HepG2 (cell line): Measurements from ENCODE around the gene ZFPM1. TPM values are rescaled to one million over a fixed set of nuclear protein-coding genes. Genes with fewer than 3 reads are reported as not detected.
A peak's percentile ranks its signal among the peaks of the same experiment; 100 is the strongest.

Experiments
- ARNT2 ChIP-seq: sonication (generic); formaldehyde crosslinking; IDR thresholded peaks from 2 replicates; pipeline ENCODE4 v1.8.0; 2022; ENCODE audit warnings: mild to moderate bottlenecking, low read depth, missing genetic modification reagents, moderate library complexity
- BRF2 ChIP-seq: sonication (generic); formaldehyde crosslinking; IDR thresholded peaks from 2 replicates; pipeline ENCODE4 v1.8.1; 2022; ENCODE audit warnings: mild to moderate bottlenecking, missing genetic modification reagents
- ESRRA ChIP-seq: sonication (generic); formaldehyde crosslinking; IDR thresholded peaks from 2 replicates; pipeline ENCODE4 v1.5.1; 2020; ENCODE audit warnings: mild to moderate bottlenecking, low read depth, missing genetic modification reagents
- ETV5 ChIP-seq: IDR thresholded peaks from 2 replicates; pipeline ENCODE4 v1.6.1; 2018; ENCODE audit warnings: missing biosample characterization, missing genetic modification reagents, inconsistent platforms, borderline replicate concordance
- HDAC6 ChIP-seq: fragments of 200-600 bp; sonication (generic); IDR thresholded peaks from 2 replicates; pipeline ENCODE4 v1.7.0; 2017; ENCODE audit warnings: mild to moderate bottlenecking, antibody characterized with exemption, low read length, low read depth
- KAT2B ChIP-seq: fragments of 150-350 bp; IDR thresholded peaks from 2 replicates; pipeline ENCODE4 v1.6.1; 2014; ENCODE audit warnings: low read depth, low read length, borderline replicate concordance
- MYC ChIP-seq: sonication (generic); formaldehyde crosslinking; IDR thresholded peaks from 2 replicates; pipeline ENCODE4 v1.9.0; 2021; ENCODE audit warnings: missing genetic modification reagents, borderline replicate concordance
- NFE2L2 ChIP-seq: fragments of 150-350 bp; IDR thresholded peaks from 2 replicates; pipeline ENCODE4 v1.6.1; 2014; ENCODE audit warnings: low read length
- TIGD3 ChIP-seq: sonication (generic); formaldehyde crosslinking; IDR thresholded peaks from 2 replicates; pipeline ENCODE4 v1.5.1; 2020; ENCODE audit warnings: mild to moderate bottlenecking, missing genetic modification reagents, borderline replicate concordance
- TRIM24 ChIP-seq: sonication (generic); formaldehyde crosslinking; IDR thresholded peaks from 2 replicates; pipeline ENCODE4 v1.8.0; 2022; ENCODE audit warnings: mild to moderate bottlenecking, missing genetic modification reagents
- ZFP36L1 ChIP-seq: sonication (generic); formaldehyde crosslinking; IDR thresholded peaks from 2 replicates; pipeline ENCODE4 v1.8.0; 2022; ENCODE audit warnings: mild to moderate bottlenecking, missing genetic modification reagents, moderate library complexity
- ZNF235 ChIP-seq: sonication (generic); formaldehyde crosslinking; IDR thresholded peaks from 2 replicates; pipeline ENCODE4 v1.8.1; 2023; ENCODE audit warnings: mild to moderate bottlenecking, missing genetic modification reagents, borderline replicate concordance
- ZNF24 ChIP-seq: fragments of 450-650 bp; IDR thresholded peaks from 2 replicates; pipeline ENCODE4 v1.6.1; 2017; ENCODE audit warnings: antibody characterized with exemption, mild to moderate bottlenecking
- ZNF317 ChIP-seq: sonication (generic); formaldehyde crosslinking; IDR thresholded peaks from 2 replicates; pipeline ENCODE4 v1.5.0; 2020; ENCODE audit warnings: mild to moderate bottlenecking, missing genetic modification reagents
- ZNF343 ChIP-seq: sonication (generic); formaldehyde crosslinking; IDR thresholded peaks from 2 replicates; pipeline ENCODE4 v1.4.0; 2020; ENCODE audit warnings: mild to moderate bottlenecking, missing genetic modification reagents
- ZNF546 ChIP-seq: sonication (generic); formaldehyde crosslinking; conservative IDR thresholded peaks from 2 replicates; pipeline ENCODE4 v1.8.1; 2023; ENCODE audit warnings: mild to moderate bottlenecking, missing genetic modification reagents
- ZNF562 ChIP-seq: sonication (generic); formaldehyde crosslinking; IDR thresholded peaks from 2 replicates; pipeline ENCODE4 v1.8.0; 2022; ENCODE audit warnings: missing genetic modification reagents, borderline replicate concordance
- ZNF615 ChIP-seq: sonication (generic); formaldehyde crosslinking; IDR thresholded peaks from 2 replicates; pipeline ENCODE4 v1.5.0; 2020; ENCODE audit warnings: mild to moderate bottlenecking, missing genetic modification reagents, borderline replicate concordance
- polyA plus RNA-seq, 8 experiments: library from polyadenylated mRNA; depleted of rRNA in 3 of 8; stranded (reverse) in 7 of 8; unstranded in 1 of 8; fragments of >200 nt; fragmentation: Illumina TruSeq in 4 of 8; extraction: Trizol in 4 of 8; gene quantifications; 2 replicates each; pipeline versions ENCODE4 v1.2.1 to v1.2.3, GENCODE V29; 2011 to 2016; ENCODE audit warnings: low read depth in 4 of 8, missing spikeins in 1 of 8, mixed read lengths in 1 of 8; ENCODE audit not compliant: insufficient read depth in 1 of 8
- total RNA-seq, 5 experiments: library from RNA; depleted of rRNA; stranded (reverse); fragments of >200 nt; fragmentation: Illumina TruSeq; extraction: Trizol; gene quantifications; 2 replicates each; pipeline ENCODE4 v1.2.3, GENCODE V29; 2016; ENCODE audit warnings: low read depth in 1 of 5
- TF ChIP-seq, protein P1 (sequence below): sonication (generic); formaldehyde crosslinking; IDR thresholded peaks from 2 replicates; pipeline ENCODE4 v1.8.0; 2022; ENCODE audit warnings: missing genetic modification reagents, mild to moderate bottlenecking, moderate library complexity, borderline replicate concordance
- TF ChIP-seq, protein P2 (sequence below), 2 experiments: sonication (generic) in 1 of 2; formaldehyde crosslinking in 1 of 2; IDR thresholded peaks; 2 replicates each; pipeline versions ENCODE4 v1.4.0 to v1.6.1; 2016 to 2020; ENCODE audit warnings: borderline replicate concordance in 1 of 2, low read depth in 1 of 2, mild to moderate bottlenecking in 1 of 2, missing genetic modification reagents in 1 of 2

ZFPM1 gene
- total and polyA plus RNA-seq, 2 of the 13 experiments (the other 11 are each of a cell fraction or from before 2014, with no cell fraction given), result 1.3 to 3.8 TPM

DNA sequence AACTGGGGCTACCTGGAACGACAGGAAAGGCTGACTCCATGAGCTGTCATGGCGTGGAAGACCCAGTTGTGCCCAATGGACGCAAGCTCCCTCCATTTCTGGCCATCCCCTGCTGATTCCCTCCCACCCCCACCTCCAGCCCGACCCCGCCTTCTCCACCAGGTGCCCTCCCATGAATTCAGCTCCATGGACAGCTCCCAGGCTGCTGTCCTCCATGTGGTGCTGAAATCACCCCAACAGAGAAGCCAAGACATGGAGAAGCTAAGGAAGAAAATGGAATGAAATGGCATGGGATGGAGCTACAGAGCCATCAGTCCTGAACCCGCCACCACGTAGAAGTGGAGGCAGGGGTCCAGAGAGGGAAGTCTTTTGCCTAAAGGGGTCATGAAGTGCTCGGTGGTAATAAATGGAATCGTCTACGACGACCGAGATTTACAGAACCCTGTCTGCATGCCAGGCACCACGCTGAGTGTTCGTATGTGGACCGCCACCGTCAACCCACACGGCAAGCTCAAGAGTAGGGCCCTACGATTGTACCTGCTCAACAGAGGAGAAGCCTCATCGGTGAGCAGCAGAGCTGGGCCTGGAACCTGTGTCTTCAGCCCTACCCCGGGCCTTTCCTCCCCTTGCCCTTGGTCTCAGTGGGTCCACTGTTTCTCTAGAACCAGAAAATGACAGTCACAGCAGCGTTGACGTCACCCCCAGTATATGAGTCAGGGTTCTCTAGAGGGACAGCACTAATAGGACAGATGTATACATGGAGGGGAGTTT lies 107.8 kb downstream of the ZFPM1 start (continued):
- no peak for TF ChIP-seq ZNF24
- peak; percentile 75 for TF ChIP-seq BRF2 (CRISPR knock-in tag)
- TF ChIP-seq, protein P1, sequence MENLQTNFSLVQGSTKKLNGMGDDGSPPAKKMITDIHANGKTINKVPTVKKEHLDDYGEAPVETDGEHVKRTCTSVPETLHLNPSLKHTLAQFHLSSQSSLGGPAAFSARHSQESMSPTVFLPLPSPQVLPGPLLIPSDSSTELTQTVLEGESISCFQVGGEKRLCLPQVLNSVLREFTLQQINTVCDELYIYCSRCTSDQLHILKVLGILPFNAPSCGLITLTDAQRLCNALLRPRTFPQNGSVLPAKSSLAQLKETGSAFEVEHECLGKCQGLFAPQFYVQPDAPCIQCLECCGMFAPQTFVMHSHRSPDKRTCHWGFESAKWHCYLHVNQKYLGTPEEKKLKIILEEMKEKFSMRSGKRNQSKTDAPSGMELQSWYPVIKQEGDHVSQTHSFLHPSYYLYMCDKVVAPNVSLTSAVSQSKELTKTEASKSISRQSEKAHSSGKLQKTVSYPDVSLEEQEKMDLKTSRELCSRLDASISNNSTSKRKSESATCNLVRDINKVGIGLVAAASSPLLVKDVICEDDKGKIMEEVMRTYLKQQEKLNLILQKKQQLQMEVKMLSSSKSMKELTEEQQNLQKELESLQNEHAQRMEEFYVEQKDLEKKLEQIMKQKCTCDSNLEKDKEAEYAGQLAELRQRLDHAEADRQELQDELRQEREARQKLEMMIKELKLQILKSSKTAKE (CRISPR knock-in tag), result peak; percentile 86
- TF ChIP-seq MYC (CRISPR knock-in tag), result peak; percentile 91
- TF ChIP-seq TIGD3 (CRISPR knock-in tag), result peak; percentile 98; the same call in 1 of the 2 replicates
- peak; percentile 76; the same call in 1 of the 2 replicates for TF ChIP-seq ZNF562 (CRISPR knock-in tag)
- no peak for TF ChIP-seq KAT2B
- TF ChIP-seq ZNF343 (CRISPR knock-in tag), result peak; percentile 96
- peak; percentile 93 for TF ChIP-seq ARNT2 (CRISPR knock-in tag)
- TF ChIP-seq ZNF235 (CRISPR knock-in tag), result peak; percentile 100
- TF ChIP-seq ETV5 (CRISPR knock-in tag), result peak; percentile 90
- peak; percentile 99 for TF ChIP-seq ZNF546 (CRISPR knock-in tag)
- TF ChIP-seq NFE2L2, result no peak
- peak; percentile 99 for TF ChIP-seq ZFP36L1
- peak; percentile 94 for TF ChIP-seq ZNF317
- no peak for TF ChIP-seq HDAC6
- peak; percentile 99 for TF ChIP-seq ZNF615 (CRISPR knock-in tag)
- TF ChIP-seq ESRRA (CRISPR knock-in tag), result peak; percentile 91
- no peak for TF ChIP-seq TRIM24 (CRISPR knock-in tag)
- TF ChIP-seq, protein P2, sequence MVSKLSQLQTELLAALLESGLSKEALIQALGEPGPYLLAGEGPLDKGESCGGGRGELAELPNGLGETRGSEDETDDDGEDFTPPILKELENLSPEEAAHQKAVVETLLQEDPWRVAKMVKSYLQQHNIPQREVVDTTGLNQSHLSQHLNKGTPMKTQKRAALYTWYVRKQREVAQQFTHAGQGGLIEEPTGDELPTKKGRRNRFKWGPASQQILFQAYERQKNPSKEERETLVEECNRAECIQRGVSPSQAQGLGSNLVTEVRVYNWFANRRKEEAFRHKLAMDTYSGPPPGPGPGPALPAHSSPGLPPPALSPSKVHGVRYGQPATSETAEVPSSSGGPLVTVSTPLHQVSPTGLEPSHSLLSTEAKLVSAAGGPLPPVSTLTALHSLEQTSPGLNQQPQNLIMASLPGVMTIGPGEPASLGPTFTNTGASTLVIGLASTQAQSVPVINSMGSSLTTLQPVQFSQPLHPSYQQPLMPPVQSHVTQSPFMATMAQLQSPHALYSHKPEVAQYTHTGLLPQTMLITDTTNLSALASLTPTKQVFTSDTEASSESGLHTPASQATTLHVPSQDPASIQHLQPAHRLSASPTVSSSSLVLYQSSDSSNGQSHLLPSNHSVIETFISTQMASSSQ (IDR thresholded peaks at IDR 0.05; ENCODE audit: low read depth), result no peak
- TF ChIP-seq, protein P2 (CRISPR knock-in tag; IDR thresholded peaks at IDR 0.05; ENCODE audit: borderline replicate concordance), result peak; percentile 66; the same call in 1 of the 2 replicates
